GM19043 (cell line): ENCODE data around the gene MEGF6.

Source experiments
- ATAC-seq: cut with Tn5 transposase; IDR thresholded peaks from one replicate; pipeline ENCODE4 v1.9.1; 2021; ENCODE audit warnings: low read depth; ENCODE audit not compliant: unreplicated experiment

MEGF6 gene

DNA sequence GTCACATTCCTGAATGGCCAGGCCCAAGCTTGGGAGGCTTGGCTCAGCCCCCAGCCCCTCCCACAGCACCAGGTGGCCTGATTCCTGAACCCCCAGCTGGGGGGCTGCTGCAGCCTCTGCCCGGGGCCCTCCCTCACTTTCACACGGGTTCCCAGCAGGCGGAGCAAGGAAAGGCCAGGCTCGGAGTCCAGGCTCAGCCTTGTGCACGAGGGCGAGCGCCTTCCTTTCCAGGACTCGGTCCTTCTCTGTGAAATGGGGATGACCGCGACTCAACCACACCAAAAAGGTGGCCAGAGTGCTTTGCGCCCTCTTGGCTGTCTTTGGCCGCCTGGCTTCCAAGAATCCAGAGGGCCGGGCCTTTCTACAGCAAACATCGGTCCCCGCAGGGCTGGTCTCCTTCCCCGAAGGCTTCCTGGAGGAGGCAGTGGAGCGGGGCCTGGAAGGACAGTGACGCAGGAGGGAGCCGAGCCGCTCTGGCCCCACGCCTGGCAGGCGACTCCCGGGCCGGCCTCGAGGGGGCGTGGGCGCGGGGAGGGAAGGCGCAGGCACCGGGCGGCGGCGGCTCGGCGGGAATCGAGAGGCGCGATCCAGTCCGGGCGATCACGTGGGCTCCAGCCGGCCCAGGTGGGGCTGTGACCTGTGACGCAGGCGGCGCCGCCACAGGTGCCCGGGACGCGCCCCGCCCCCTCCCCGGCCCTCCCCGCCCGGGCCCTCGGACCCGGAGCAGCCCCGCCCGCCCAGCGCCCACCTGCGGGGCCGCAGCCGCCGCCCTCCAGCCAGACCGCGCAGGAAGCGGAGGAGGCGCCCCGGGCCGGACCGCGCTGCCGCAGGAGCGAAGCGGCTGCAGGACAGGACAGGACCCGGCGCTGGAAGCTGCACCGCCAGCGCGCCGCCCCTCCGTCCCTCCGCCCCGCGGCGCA, 157.2 kb downstream of the MEGF6 start, which contains the start of gene ARHGEF16:
Gene ARHGEF16 (plus strand): TSS at position 775 of the 920 bp plus-strand sequence. CDS start 8,420 bp downstream, outside the sequence.
- ATAC-seq: no peak

DNA sequence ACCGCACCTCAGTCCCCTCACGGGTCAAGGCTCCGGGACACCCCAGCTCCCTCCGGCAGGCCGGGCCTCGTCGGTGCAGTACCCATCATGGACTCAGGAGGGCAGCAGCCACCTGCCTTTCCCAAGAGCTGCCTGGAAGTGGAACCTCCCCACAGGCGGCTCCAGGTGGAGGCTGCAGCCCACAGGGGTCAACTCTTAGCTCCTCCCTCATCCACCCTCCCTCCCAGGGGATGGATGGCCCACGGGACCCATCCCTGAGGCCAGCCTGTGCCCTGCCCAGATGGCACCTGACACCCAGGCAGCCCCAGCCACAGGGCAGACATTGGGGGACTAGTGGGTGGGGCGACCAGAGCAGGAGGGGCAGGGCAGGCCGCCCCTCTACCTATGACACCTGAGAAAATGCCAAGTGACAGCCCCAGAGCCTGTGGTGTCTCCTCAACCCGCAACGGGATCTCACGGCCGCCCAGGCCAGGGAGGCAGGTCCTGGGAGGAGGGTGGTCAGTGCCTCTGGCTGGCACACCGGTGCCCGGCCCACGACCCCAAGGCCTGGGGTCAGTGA, 158.0 kb downstream of the MEGF6 start:
- ATAC-seq: no peak

DNA sequence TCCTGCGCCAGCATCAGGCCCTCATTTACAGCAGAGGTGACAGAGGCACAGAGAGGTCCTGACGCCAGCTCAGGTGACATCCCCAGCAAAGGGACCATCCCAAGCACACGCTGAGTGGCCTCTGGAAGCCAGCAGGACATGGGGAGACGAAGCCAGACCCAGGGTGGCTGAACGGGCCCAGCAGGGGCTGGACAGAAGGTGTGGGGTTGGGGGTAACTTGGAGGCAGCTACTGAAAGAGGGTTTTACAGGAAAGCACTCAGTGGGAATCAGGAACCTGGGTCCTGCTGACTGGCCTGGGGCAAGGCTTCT, 158.5 kb downstream of the MEGF6 start:
- no peak for ATAC-seq

DNA sequence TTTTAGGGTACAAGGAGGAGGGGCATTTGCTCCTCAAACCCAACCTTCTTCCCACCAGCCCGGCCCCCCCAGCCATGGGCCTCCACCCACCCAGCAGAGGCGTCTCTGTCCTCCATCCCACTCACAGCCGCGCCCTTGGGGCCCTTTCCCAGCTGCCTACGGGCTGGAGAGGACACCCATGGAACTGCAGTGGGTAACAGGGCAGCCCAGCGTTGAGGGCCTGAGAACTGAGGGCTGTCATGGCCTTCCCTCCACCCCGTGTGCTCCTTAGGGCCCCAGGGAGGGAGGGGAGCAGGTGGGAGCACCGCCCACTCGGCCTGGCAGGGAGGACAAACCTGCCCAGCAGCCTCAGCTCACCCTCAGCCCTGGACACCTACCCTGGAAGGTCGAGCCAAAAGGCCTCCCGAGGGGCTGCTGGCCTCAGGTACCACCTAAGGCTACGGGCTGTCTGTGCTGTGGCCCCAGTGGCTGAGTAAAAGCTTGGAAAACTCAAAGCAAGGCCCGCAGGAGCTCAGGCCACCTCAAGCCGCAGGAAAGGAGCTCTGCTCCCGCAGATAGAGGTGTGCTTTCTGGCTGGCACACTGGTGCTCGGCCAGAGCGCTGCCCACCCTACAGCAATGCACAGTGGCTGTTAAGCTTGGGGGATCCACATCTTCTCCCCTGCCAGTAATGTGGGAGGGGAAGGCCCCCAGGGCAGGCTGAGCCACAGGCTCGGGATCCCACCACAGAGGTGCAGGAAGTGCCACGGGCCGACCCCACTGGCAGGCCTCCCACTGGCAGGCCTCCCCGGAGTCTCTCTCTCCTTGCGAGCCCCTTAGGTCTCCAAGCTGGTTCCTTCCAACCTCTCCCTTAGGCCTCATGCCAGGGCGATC, 159.1 kb downstream of the MEGF6 start:
- no peak for ATAC-seq

DNA sequence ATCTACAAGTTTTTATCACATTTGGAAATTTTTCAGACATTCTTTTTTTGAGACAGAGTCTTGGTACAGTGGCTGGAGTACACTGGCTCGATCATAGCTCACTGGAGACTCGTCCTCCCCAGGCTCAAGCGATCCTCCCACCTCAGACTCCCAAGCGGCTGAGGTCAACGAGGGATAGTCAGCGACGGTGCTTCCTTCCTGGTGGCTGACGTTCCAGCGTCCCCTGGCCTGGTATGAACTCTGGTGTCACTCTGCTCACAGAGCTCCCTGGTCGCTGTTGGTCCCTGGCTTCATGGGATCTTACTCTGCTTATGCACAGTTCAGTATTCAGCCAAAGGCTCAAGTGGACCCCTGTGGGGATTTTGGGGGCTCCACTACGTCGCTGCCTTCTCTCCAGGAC, 160.3 kb downstream of the MEGF6 start:
- no peak for ATAC-seq

DNA sequence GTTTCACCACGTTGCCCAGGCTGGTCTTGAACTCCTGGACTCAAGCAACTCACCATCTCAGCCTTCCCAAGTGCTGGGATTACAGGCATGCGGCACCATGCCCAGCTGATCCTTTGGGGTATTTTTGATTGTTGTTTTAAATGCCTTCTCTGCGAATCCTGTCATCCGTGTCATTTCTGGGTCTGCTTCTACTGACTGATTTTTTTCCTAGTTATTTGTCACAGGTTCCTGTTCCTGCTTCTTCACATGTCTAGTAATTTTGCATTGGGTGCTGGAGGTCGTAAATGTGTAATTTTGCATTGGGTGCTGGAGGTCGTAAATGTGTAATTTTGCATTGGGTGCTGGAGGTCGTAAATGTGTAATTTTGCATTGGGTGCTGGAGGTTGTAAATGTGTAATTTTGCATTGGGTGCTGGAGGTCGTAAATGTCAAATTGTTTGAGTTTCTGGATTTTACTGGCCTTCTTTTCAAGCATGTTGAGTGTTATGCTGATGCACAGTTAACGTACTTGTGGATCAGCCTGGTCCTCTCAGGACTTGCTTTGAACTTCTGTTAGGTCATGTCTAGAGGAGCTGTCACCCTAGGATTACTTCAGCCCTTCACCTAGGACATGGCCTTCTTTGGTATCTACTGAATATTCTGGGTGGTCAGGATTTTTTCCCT, 161.0 kb downstream of the MEGF6 start:
- ATAC-seq: no peak

DNA sequence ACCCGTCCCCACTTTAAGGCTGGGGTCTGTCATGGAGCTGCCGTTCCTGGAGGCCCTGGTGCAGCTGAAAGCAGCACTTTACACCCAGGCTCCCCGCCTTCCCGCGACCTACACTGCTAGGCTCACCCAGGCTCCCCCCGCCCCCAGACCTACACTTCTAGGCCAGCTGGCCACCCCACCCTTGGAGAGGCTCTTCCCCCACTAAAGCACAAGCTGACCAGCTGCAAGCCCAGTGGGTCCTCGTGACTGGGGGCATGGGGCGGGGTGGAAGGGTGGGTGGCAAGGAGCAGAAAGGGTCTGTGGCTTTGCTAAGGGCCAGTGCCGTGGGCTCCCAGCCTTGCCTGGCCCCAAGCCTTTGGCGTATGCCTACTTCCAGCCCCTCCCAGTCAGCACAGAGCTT, 166.6 kb downstream of the MEGF6 start:
- ATAC-seq: no peak

DNA sequence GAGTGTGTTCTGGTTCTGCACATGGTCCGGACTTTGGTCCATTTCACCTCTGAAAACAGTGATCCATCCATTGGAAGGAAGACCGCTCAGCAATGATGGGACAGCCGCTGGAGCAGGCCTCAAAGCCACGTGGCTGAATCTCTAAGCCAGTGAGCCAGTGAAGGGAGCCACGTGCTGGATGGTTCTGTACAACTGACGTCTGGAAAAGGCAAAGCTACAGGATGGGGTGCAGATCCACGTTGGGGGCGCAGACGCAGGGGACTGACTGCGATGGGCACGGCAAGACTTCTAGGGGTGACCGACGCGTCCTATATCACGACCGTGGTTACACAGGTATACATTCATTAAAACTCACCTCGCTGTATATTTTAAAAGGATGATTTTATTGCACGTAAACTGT, 167.0 kb downstream of the MEGF6 start:
- no peak for ATAC-seq

DNA sequence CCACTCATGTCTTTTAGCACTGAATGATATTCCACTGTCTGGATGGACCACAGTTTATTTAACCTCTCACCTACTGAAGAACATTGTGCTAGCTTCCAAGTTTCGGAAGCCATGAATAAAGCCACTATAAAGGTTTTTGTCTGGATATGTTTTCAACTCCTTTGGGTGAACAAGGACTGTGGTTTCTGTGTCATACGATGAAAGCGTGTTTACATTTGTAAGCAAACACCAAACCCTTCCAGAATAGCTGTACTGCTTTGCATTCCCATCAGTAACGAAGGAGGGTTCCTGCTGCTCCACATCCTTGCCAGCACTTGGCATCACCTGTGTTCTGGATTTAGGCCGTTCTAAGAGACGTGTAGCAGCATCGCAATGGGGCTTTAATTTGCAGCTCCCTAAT, 167.5 kb downstream of the MEGF6 start:
- no peak for ATAC-seq

DNA sequence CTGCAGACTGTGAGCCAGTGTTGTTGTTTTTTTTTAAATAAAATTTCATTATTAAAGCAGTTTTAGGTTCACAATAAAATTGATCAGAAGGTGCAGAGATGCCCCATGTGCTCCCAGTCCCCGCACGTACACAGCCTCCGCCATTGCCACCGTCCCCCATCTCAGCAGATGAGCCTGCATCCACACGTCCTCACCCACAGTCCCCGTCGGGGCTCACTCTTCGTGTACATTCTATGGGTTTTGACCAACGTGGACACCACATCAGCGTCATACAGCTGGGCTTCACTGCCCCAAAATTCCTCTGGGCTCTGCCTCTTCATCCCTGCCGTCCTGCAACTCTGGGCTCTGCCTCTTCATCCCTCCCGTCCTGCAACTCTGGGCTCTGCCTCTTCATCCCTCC, 168.4 kb downstream of the MEGF6 start:
- no peak for ATAC-seq

DNA sequence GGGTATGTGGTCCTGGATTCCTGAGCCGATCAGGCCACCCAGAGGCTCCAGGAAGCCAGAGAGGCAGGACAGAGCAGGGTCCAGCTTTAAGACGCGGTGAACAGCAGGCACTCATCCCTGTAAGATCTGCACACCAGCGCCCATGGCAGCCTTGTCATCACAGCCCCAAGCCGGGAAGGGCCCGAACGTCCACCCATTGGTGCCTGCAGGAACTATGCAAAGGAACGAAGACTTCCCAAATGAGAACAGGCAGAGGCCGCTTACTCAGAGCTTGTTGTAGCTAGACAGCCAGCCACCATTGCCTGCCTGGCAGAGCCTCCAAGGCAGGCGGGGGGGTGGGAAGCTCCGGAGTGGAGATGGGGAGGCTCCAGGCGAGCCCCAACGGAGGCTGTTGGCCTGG, 169.0 kb downstream of the MEGF6 start:
- ATAC-seq: no peak

DNA sequence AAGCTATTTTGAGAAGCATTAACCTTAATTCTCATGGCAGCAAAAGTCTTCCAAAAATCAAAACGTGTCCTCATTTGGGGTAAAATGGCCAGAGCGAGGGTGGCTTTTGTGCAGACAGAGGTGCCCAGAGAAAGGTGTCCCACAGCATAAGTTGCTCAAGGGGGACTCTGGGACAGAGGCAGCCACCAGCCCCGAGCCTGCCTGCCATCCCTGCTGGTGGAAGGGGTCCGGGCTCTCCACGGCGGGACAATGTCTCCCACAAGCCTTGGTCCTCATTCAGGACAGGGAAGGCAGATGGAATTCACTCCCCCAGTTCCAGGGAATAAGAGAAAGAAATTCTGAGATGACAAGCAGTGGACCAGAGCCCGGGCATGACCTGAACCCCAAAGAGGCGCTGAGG, 169.4 kb downstream of the MEGF6 start:
- ATAC-seq: no peak

DNA sequence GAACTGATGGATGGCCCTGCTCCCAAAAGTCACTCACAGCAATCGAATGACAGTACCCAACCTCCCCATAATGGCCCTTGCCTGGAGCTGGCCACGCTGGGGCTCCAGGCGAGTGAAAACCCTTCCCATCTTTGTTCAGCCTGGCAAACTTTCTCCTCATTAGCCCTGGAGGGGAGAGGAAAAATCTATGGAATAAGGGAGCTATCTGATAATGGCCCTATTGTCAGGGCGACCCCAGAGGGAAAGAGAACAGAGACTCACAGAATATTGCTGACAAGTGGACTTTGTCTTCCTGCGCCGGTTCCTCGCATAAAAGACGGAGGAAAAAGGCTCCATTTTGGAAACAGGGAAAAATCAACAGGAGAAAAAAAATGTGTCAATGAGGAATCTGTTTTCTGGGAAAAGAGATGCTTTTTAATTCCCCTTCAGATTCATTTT, 169.9 kb downstream of the MEGF6 start:
- no peak for ATAC-seq

DNA sequence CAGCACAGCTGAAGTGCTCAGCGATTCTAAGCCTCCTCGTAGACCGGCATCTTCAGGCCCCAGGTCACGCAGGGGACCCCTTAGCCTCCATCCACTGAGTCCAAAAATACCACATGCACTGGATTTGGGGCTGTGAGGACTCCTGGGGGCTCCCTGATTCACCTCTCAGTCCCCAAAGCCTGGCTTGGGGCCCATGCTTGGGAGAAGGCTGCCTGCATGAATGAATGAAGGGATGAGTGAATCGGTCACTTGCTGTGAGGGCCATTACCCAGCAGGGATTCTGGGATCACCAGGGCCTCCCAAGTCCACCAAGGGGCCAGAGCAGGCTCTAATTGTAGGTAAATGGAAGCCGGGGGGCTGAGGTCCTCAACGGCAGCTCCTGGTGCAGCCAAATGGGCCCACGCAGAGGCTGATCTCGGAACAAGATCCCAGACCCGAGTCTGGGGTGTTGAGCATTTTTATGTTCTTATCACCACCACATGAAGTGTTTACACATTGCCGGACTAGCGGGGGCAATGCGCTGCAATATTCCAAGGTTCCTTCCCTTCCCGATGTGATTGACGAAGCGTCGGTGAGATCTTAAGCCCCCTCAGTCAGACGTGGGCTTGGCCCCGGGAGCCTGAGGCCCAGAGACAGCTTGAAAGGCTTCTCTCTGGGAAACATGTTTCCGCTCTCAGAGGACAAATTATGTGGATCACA, 170.4 kb downstream of the MEGF6 start:
- no peak for ATAC-seq

DNA sequence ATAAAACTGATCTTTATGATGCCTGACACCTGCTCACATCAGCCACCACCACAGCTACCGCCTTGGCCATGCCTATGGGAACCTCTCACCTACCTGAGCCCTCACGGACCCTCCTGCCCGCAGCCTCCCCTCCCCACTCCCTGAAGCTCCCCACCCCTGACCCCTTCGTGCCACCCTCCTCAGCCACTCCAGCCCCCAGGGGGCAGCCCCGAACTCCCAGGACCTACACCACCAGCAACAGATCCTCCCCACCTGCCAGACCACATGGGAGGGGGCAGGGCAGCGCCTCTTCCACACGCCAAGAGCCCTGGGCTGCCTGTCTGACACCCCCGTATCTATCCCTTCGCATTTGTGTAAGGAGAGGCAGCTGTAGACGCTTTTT, 171.0 kb downstream of the MEGF6 start:
- ATAC-seq: no peak
